AG04450 (cell line): ENCODE data around the gene SRP9. TPM values are rescaled to one million over a fixed set of nuclear protein-coding genes. Genes with fewer than 3 reads are reported as not detected.
"Not testable (repeated sequence)": the region's sequence is repeated elsewhere in the genome, so short reads cannot be mapped to it uniquely, and the experiment has no call there.

Experiments
- CTCF ChIA-PET: fragments of 300-600, 350-600 bp; formaldehyde crosslinking; extraction: SDS; loops from one replicate; lab custom pipeline; 2022; ENCODE audit warnings: antibody characterized with exemption, inconsistent platforms; lab: Charles Lee
- POLR2A ChIA-PET: fragments of 350-600 bp; formaldehyde crosslinking; extraction: SDS; loops from one replicate; lab custom pipeline; 2021; ENCODE audit warnings: antibody characterized with exemption, inconsistent platforms; lab: Yijun Ruan, JAX
- DNase-seq: peaks from one replicate; pipeline ENCODE4 v3.0.0-alpha.2; 2011; ENCODE audit warnings: low read depth, low spot score
- H3K27ac ChIP-seq: one replicate; pipeline ENCODE4 v1.5.1; 2012; ENCODE audit warnings: low read depth, low read length, control low read depth
- H3K27me3 ChIP-seq: one replicate; pipeline ENCODE4 v1.6.0; 2012; ENCODE audit warnings: low read length; ENCODE audit not compliant: control insufficient read depth, insufficient read depth
- H3K4me3 ChIP-seq: 2 replicates; pipeline ENCODE4 v1.5.1; 2011; ENCODE audit warnings: mild to moderate bottlenecking, low read depth, low read length, control low read depth
- H3K9me3 ChIP-seq: 2 replicates; pipeline ENCODE4 v1.5.1; 2012; ENCODE audit warnings: low read length; ENCODE audit not compliant: control insufficient read depth, insufficient read depth
- CTCF ChIP-seq: IDR thresholded peaks from 2 replicates; pipeline ENCODE4 v1.5.1; 2011; ENCODE audit warnings: low read depth, low read length, control low read depth, inconsistent platforms
- polyA plus RNA-seq: library from polyadenylated mRNA; depleted of rRNA; stranded (reverse); fragments of >200 nt; gene quantifications from 2 replicates; pipeline ENCODE4 v1.2.3, GENCODE V29; 2011

SRP9 gene
- polyA plus RNA-seq, 1 experiment: 527 TPM

- ChIA-PET POLR2A (interaction anchor here (1.9 kb wide), 1 partner anchor 34 kb away, joined by 6 read pairs; the partner anchor contains the start of gene SRP9), CTCF (interaction anchor here (0.5 to 1.7 kb wide), 7 partner anchors 10 to 361 kb away, joined by 3 to 6 read pairs (median 3); no protein-coding TSS in a partner anchor)
- DNase-seq: no peak
- Histone ChIP-seq H3K4me3 (peak overlapping the region; percentile 57; the same call in 1 of the 2 replicates), H3K9me3 (no peaks in the 10 kb centered on the region; the same call in 1 of the 2 replicates), H3K27me3 (no peaks in the 10 kb centered on the region), H3K27ac (no peak overlapping the region)
- peak; percentile 54 for TF ChIP-seq CTCF
These were observed 34.2 kb downstream of the SRP9 start for GRCh38 chr1:225811622-225812487.

GRCh38 chr1:225812488-225813213, 35.0 kb downstream of the SRP9 start:
- no peak overlapping the region for H3K4me3 ChIP-seq
- no peak for DNase-seq
- H3K9me3 ChIP-seq: no peaks in the 10 kb centered on the region; the same call in 1 of the 2 replicates
- no peaks in the 10 kb centered on the region for H3K27me3 ChIP-seq
- peak overlapping the region; percentile 61 for H3K27ac ChIP-seq
- POLR2A ChIA-PET: interaction anchor here (1.3 to 2.0 kb wide), 2 partner anchors 34 to 70 kb away, joined by 3 to 16 read pairs; partner anchors contain the start of genes SRP9 and TMEM63A
- CTCF ChIA-PET: interaction anchor here (0.5 to 1.7 kb wide), 4 partner anchors 22 to 361 kb away, joined by 3 to 4 read pairs (median 3); no protein-coding TSS in a partner anchor
- no peak for TF ChIP-seq CTCF

GRCh38 chr1:225813214-225813964, 35.8 kb downstream of the SRP9 start:
- CTCF ChIA-PET: interaction anchor here (0.6 to 1.7 kb wide), 4 partner anchors 23 to 339 kb away, joined by 3 to 5 read pairs (median 3); partner anchors contain the start of gene SRP9
- TF ChIP-seq CTCF: no peak
- Histone ChIP-seq H3K9me3 (no peaks in the 10 kb centered on the region; the same call in 1 of the 2 replicates), H3K27ac (peak overlapping the region; percentile 61), H3K27me3 (no peaks in the 10 kb centered on the region), H3K4me3 (no peak overlapping the region)
- POLR2A ChIA-PET: interaction anchor here (0.6 to 2.0 kb wide), 3 partner anchors 22 to 69 kb away, joined by 3 to 16 read pairs (median 3); partner anchors contain the start of genes SRP9 and TMEM63A
- DNase-seq: no peak

GRCh38 chr1:225814381-225814780, 36.8 kb downstream of the SRP9 start:
- H3K9me3 ChIP-seq: no peaks in the 10 kb centered on the region; the same call in 1 of the 2 replicates
- TF ChIP-seq CTCF: no peak
- CTCF ChIA-PET: interaction anchor here (0.9 to 1.4 kb wide), 2 partner anchors 37 to 340 kb away, joined by 3 to 5 read pairs; partner anchors contain the start of gene SRP9
- POLR2A ChIA-PET: interaction anchor here (2.0 kb wide), 1 partner anchor 36 kb away, joined by 16 read pairs; the partner anchor contains the start of gene SRP9
- no peaks in the 10 kb centered on the region for H3K27me3 ChIP-seq
- H3K4me3 ChIP-seq: no peak overlapping the region
- no peak overlapping the region for H3K27ac ChIP-seq
- DNase-seq: no peak

GRCh38 chr1:225815090-225815489, 37.5 kb downstream of the SRP9 start:
- H3K4me3 ChIP-seq, H3K27me3 ChIP-seq, H3K9me3 ChIP-seq, DNase-seq, H3K27ac ChIP-seq, POLR2A ChIA-PET: not testable (repeated sequence)
- CTCF ChIA-PET: interaction anchor here (0.6 kb wide), 1 partner anchor 209 kb away, joined by 9 read pairs; no protein-coding TSS in a partner anchor
